Measurements from ENCODE around the gene SPOCK2.

Gene SPOCK2

GRCh38 chr10:72068901-72069446 is 19.4 kb downstream of the SPOCK2 start:
- DNase-seq: no peak

- DNase-seq: no peak
Observed at GRCh38 chr10:72068126-72068765, 20.1 kb downstream of the SPOCK2 start.

GRCh38 chr10:72067463-72068125 is 20.8 kb downstream of the SPOCK2 start:
- no peak for DNase-seq

GRCh38 chr10:72066318-72067284 is 21.8 kb downstream of the SPOCK2 start:
- DNase-seq: no peak

GRCh38 chr10:72065439-72066025 is 22.8 kb downstream of the SPOCK2 start:
- no peak for DNase-seq

GRCh38 chr10:72063703-72064391 is 24.5 kb downstream of the SPOCK2 start:
- no peak for DNase-seq

- DNase-seq: no peak
Observed at GRCh38 chr10:72062832-72063702, 25.3 kb downstream of the SPOCK2 start.

- DNase-seq: no peak
Observed at GRCh38 chr10:72062382-72062781, 26.0 kb downstream of the SPOCK2 start.

GRCh38 chr10:72061930-72062329 is 26.4 kb downstream of the SPOCK2 start:
- DNase-seq: no peak

- DNase-seq: no peak
Observed at GRCh38 chr10:72061491-72061890, 26.9 kb downstream of the SPOCK2 start.

GRCh38 chr10:72059843-72060822 is 28.2 kb downstream of the SPOCK2 start:
- no peak for DNase-seq

- DNase-seq: peak; percentile 48
Observed at GRCh38 chr10:72058989-72059842, 29.1 kb downstream of the SPOCK2 start.

GRCh38 chr10:72058347-72058898 is 29.9 kb downstream of the SPOCK2 start:
- DNase-seq: no peak

GRCh38 chr10:72056932-72057751 is 31.2 kb downstream of the SPOCK2 start:
- no peak for DNase-seq

GRCh38 chr10:72056113-72056512 is 32.2 kb downstream of the SPOCK2 start:
- no peak for DNase-seq

- DNase-seq: no peak
Observed at GRCh38 chr10:72053690-72054089, 34.7 kb downstream of the SPOCK2 start.

GRCh38 chr10:72050873-72051272 is 37.5 kb downstream of the SPOCK2 start:
- no peak for DNase-seq

Measured in activated naive CD4-positive, alpha-beta T cell treated with Interleukin-2 at 50 U/mL for 16 hours (primary cell).